DMS153 treated with DMSO at 0.1 percent for 48 hours (cell line): ENCODE measurements around the gene MAST4.

Experiments used
- DNase-seq: peaks from one replicate; lab custom pipeline; 2025; ENCODE audit not compliant: unreplicated experiment; lab: John Stamatoyannopoulos, UW

The MAST4 gene

GRCh38 chr5:66603164-66603563 is 7.0 kb downstream of the MAST4 start:
- DNase-seq: no peak

DNA sequence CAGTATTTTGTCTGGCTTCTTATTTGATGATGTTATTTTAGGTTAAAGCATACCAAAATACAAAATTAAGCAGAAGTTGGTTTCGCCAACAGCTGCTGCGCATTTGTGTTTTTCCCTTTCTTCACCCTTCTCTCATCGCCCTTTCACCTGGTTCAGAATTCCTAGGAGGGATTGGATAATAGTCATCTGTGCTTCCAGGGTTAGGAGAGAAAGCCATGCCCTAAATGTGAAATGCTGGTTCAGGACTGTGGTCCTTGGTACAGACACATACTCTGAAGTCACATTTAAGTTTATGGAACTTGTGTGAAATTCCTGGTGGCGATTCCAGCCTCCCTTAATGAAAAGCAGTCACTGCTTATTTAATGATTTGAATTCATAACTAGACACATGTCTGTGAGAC is 7.7 kb downstream of the MAST4 start:
- DNase-seq: no peak

DNA sequence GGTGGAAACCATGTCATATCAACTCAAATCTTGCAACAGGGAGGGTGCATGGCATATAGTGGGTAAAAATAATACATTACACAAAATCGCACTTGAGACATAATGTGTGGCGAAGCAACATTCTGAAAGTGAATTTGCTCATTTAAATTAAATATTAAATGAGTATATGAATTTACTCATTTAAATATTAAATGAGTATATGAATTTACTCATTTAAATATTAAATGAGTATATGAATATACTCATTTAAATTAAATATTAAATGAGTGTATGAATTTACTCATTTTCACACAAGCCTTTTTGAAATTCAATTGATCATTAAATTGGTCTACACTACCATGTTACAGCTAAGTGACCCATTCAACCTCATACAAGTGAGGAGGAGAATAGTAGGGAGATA is 10.5 kb downstream of the MAST4 start:
- DNase-seq: no peak

GRCh38 chr5:66608501-66608900 is 12.3 kb downstream of the MAST4 start:
- no peak for DNase-seq

GRCh38 chr5:66609615-66610014 is 13.4 kb downstream of the MAST4 start:
- DNase-seq: no peak

GRCh38 chr5:66612226-66612625 is 16.0 kb downstream of the MAST4 start:
- no peak for DNase-seq

DNA sequence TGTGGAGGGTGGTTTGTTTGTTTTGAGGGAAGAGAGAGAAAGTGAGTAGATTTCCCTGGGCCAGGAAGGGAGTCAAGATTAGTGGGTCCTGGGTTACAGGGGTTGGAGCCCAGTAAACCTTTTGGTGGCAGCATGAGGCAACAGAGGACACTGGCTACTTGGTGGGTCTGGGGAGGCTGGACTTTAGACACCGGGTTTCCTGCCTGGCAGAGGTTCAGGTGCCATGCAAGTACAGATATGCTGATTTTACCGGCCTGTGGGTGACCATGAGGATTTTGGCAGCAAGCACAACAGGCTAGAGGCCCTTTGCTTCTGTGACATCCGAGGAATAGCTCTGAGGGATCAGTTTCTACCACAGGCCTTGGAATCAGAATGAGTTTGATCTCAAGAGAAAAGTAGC is 18.9 kb downstream of the MAST4 start:
- DNase-seq: no peak

DNA sequence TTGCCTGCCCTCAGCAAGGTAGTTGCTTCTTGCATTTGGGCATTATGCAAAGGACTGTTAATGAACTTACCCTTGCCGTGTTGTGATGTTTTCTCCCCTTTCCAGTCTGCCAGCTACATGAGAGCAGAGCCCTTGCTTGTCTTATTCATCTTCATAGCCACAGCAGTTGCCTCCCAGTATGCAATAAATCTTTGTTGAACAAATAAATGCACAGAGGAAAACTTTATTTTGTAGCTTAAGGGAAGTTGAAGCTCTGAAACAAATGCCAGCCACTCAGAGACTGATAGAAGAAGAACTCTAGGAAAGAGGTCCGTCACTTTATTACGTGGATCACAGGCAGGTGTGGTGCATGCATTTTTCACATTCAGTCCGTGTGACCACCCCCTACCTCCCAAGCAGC is 19.7 kb downstream of the MAST4 start:
- DNase-seq: no peak

DNA sequence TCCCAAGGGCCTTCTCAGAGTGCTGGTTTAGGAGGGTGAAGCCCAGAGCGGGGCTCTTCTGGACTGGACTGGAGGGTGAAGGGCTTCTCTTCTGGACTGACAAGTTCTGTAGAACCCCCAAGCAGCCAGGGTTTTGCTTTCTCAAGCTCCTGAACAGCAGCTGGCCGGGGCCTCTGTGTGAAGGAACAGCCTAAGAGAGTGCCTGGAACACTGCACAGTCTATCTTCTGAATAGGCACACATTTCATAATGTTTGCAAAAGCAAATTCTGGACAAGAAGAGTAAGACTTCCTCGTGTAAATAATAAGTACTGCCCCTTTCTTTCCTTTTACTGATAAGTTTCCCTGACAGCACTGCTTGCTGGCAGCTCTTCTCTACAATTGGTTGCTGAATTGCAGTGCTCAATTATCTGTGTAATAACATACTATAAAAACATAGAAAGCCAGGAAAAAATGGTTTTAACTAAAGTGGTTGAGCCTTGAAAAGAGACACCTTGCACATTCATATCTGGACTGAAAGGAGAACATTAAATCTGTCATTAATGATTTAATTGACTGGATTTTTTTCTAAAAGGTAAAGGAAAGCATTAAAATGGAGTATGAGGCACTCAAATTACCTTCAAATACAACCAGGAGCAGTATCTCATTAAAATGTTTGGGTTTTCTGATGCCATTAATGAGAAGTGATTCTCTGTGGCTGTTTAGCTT is 20.5 kb downstream of the MAST4 start:
- DNase-seq: no peak

- no peak for DNase-seq
Observed at GRCh38 chr5:66617226-66617861, 21.2 kb downstream of the MAST4 start.

DNA sequence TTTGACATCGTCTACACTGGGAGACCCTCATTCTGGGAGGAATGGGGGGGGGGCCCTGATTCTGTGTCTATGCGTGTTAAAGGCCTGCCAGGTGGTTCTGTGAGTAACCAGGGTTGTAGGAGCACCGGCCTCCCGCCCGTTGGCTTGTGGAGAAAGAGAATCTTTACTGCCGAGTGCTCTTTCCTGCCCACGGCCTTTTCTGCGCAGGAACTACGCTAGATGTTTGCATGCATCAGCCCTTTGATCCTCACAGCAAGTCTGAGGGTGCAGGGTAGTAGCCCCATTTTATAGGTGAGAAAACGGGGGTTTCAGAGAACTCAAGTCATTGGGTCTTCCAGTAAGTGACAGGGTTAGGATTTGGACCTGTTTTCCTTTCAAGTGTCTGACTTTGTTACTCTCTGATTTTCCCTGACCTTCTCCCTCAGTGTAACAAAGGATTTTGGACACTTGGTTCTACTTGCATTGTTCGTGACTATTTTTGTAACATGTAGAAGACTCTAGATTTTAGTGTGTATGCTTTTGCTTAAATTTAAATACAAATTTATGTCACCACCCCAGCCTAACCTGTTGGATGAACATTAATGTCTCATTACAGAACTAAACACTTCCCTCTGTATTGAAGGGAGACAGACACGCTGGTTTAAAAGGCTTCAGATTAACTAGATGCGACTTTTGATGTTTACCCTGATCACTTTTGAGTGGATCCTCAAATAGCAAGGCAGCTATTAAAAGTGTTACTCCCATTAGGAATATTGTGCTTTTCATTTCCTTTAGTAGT is 22.0 kb downstream of the MAST4 start:
- DNase-seq: no peak

GRCh38 chr5:66620711-66621110 is 24.5 kb downstream of the MAST4 start:
- no peak for DNase-seq

- no peak for DNase-seq
Observed at GRCh38 chr5:66621146-66621545, 25.0 kb downstream of the MAST4 start.

DNA sequence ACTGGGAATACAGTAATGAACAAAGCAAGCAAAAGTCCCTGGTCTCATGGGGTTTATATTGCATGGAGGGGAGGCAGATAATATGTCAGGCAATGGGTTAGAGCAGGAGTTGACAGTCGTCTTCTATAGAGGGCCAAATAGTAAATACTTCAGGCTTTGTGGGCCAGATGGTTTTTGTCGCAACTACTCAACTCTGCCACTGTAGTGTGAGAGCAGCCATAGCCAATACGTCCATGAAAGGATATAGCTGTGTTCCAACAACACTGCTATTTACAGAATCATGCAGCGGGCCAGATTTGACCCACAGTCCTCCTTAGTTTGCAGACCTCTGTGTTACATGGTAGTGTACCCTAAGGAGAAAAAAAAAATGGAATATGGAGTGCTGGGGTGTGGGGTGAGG is 25.5 kb downstream of the MAST4 start:
- DNase-seq: no peak

DNA sequence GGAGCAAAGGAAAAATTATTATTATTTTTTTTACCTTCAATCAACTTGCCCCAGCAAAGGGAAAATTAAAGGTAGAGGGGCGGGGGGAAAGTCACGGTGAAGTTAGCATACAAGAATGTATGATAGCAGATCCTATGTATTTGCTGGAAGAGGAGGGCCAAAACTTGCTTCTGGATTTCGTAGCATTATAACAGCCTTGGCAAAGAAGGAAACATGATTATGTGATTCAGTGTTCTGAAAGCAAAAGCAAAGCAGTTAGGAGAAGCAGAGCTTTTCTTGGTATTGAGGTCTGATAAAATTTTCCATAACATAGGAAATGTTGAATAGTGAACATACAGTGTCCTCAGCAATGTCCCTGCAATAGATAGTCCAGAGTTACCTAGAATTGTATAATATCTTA is 32.4 kb downstream of the MAST4 start:
- DNase-seq: no peak

DNA sequence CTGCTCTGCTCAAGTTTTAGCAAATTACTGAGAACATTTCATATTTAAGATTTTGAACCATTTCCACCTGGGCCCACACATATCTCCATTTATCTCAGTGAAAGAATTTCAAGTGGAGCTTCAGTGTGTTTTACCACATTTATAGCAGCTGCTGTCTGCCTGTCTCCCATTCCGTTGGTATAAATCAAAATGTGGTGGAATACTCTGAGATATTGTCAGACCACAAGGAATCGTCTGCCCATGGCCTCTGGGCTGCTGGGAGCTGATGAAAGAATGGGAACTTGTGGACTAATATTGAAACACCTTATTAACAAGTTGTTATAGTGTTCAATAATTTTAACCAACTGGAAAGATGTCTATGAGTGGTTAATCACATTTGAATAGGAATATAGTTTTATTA is 33.3 kb downstream of the MAST4 start:
- no peak for DNase-seq

- DNase-seq: peak; percentile 4
Observed at GRCh38 chr5:66633754-66634153, 37.6 kb downstream of the MAST4 start.

GRCh38 chr5:66634601-66635000 is 38.4 kb downstream of the MAST4 start:
- DNase-seq: no peak

- no peak for DNase-seq
Observed at GRCh38 chr5:66637994-66638393, 41.8 kb downstream of the MAST4 start.

DNA sequence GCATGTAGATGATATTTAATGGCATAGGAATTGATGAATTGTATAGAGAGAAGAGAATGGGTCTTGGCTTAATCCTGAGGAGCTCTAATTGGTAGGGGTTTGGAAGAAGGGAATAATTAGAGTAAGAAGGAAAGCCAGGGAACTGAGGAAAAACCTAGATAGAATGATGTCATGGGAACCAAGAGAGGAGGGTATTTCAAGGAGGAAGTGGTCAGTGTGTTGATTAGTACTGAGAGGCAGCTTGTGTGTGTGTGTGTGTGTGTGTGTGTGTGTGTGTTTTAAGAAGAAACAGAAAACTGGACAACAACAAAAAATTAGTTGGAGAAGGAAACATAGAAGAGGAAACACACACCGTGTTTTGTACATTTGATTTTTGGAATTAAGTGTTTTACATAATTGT is 42.8 kb downstream of the MAST4 start:
- no peak for DNase-seq

- no peak for DNase-seq
Observed at GRCh38 chr5:66642538-66642937, 46.3 kb downstream of the MAST4 start.

DNA sequence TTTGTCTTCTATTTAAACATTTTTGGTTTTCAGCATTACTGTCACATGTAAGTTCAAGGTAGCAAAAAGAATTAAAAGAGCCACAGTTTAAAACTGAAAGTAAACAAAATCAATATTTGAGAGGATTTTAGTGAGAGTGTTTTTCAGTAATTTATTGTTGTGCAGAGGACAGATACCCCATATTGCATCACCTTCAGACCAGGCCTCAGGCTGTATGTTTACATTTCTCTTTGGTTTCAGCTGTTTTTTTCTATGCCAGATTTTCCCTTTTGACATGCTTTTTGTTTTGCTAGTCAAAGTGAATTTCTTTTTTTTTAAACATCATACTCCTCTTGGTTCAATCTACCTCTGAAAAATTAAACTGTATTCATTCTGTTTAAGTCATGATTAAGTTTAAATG is 47.2 kb downstream of the MAST4 start:
- DNase-seq: no peak
